Uterus (tissue), 4 donors: Measurements from ENCODE around the gene RASD2. TPM values are rescaled to one million over a fixed set of nuclear protein-coding genes. Genes with fewer than 3 reads are reported as not detected.

ENCODE experiments used
- DNase-seq, 2 donors: peaks; one replicate each; pipeline ENCODE4 v3.0.0-alpha.2; 2019 to 2020
- H3K27ac ChIP-seq, 2 donors: fragments of 200-600 bp; sonication (generic); 1 replicate in 1 of 2; 2 replicates in 1 of 2; pipeline ENCODE4 v1.5.1; 2016 to 2018
- H3K27me3 ChIP-seq, 2 donors: fragments of 200-600 bp; sonication (generic); one replicate each; pipeline ENCODE4 v1.5.1; 2018 to 2019; ENCODE audit warnings: control low read depth in 1 of 2
- H3K36me3 ChIP-seq, 2 donors: fragments of 200-600 bp; sonication (generic); one replicate each; pipeline ENCODE4 v1.5.1; 2019; ENCODE audit warnings: control low read depth in 1 of 2
- H3K4me1 ChIP-seq, 2 donors: fragments of 200-600 bp; sonication (generic); one replicate each; pipeline ENCODE4 v1.5.1; 2018 to 2019; ENCODE audit warnings: control low read depth in 1 of 2
- H3K4me3 ChIP-seq, 2 donors: fragments of 200-600 bp; sonication (generic); 1 replicate in 1 of 2; 2 replicates in 1 of 2; pipeline ENCODE4 v1.5.1; 2018 to 2019; ENCODE audit warnings: mild to moderate bottlenecking in 1 of 2
- H3K9me3 ChIP-seq, 2 donors: fragments of 200-600 bp; sonication (generic); one replicate each; pipeline ENCODE4 v1.5.1; 2019; ENCODE audit warnings: control low read depth in 1 of 2
- CTCF ChIP-seq, 4 experiments: fragments of 200-600 bp in 2 of 4; fragments of 450-650 bp in 2 of 4; sonication (generic) in 2 of 4; IDR thresholded peaks; one replicate each; pipeline ENCODE4 v1.5.1; 2016 to 2019; ENCODE audit warnings: antibody characterized with exemption in 4 of 4, mild to moderate bottlenecking in 2 of 4, moderate library complexity in 1 of 4
- POLR2A ChIP-seq, 2 donors: fragments of 450-650 bp; IDR thresholded peaks; one replicate each; pipeline ENCODE4 v1.6.1; 2016; ENCODE audit warnings: antibody characterized with exemption in 2 of 2, mild to moderate bottlenecking in 1 of 2, moderate library complexity in 1 of 2
- intact Hi-C: fragments of 100-400 bp; cut with DNase I; formaldehyde crosslinking; loops from one replicate; pipeline ENCODE4 v1.15.1; 2023; ENCODE audit warnings: low total_unique reads
- total RNA-seq, 4 donors: library from RNA; depleted of rRNA in 3 of 4; stranded (reverse); fragments of >200 nt in 3 of 4; gene quantifications; one replicate each; pipeline versions ENCODE4 v1.1.0 to v1.2.4, GENCODE V29; 2014 to 2023
- donor health status: DM: yes; HTN: yes; CAD: no.

Gene RASD2
- total RNA-seq, 4 donors from 2014 or later = 4.9 to 10.7 TPM; not detected in 2

- intact Hi-C loops = no loop called here
- no peaks in the 10 kb centered on the region for H3K4me1 ChIP-seq
Measured at GRCh38 chr22:35516723-35517122, 23.9 kb upstream of the RASD2 start.

GRCh38 chr22:35517207-35517606, 23.4 kb upstream of the RASD2 start:
- no peaks in the 10 kb centered on the region for H3K27me3 ChIP-seq
- H3K4me3 ChIP-seq = no peak overlapping the region
- H3K36me3 ChIP-seq = no peaks in the 10 kb centered on the region
- no peak for DNase-seq
- no peak for TF ChIP-seq CTCF (IDR thresholded peaks at IDR 0.05)
- TF ChIP-seq POLR2A (IDR thresholded peaks at IDR 0.05) = no peak
- intact Hi-C loops = no loop called here
- no peaks in the 10 kb centered on the region for H3K9me3 ChIP-seq
- no peaks in the 10 kb centered on the region for H3K4me1 ChIP-seq
- H3K27ac ChIP-seq = no peak overlapping the region

More at GRCh38 chr22:35516723-35517122, 23.9 kb upstream of the RASD2 start:
- Histone ChIP-seq H3K27ac (no peak overlapping the region), H3K4me3 (no peak overlapping the region), H3K27me3 (no peaks in the 10 kb centered on the region), H3K9me3 (no peaks in the 10 kb centered on the region), H3K36me3 (no peaks in the 10 kb centered on the region)
- TF ChIP-seq CTCF (IDR thresholded peaks at IDR 0.05) (no peak), POLR2A (IDR thresholded peaks at IDR 0.05) (no peak)
- no peak for DNase-seq

- H3K27ac ChIP-seq = no peak overlapping the region
- intact Hi-C loops = no loop called here
Measured at GRCh38 chr22:35517769-35518530, 22.7 kb upstream of the RASD2 start.

GRCh38 chr22:35518811-35519210, 21.8 kb upstream of the RASD2 start:
- Histone ChIP-seq H3K4me3 (no peak overlapping the region), H3K9me3 (no peaks in the 10 kb centered on the region), H3K27ac (no peak overlapping the region), H3K36me3 (no peaks in the 10 kb centered on the region), H3K27me3 (no peaks in the 10 kb centered on the region), H3K4me1 (no peaks in the 10 kb centered on the region)
- intact Hi-C loops = no loop called here
- DNase-seq = no peak
- no peak for TF ChIP-seq CTCF (IDR thresholded peaks at IDR 0.05)
- TF ChIP-seq POLR2A (IDR thresholded peaks at IDR 0.05) = no peak

More at GRCh38 chr22:35517769-35518530, 22.7 kb upstream of the RASD2 start:
- H3K27me3 ChIP-seq = no peaks in the 10 kb centered on the region
- no peaks in the 10 kb centered on the region for H3K36me3 ChIP-seq
- TF ChIP-seq POLR2A (IDR thresholded peaks at IDR 0.05) = no peak
- no peak for TF ChIP-seq CTCF (IDR thresholded peaks at IDR 0.05)
- H3K4me1 ChIP-seq = no peaks in the 10 kb centered on the region
- no peak for DNase-seq
- no peak overlapping the region for H3K4me3 ChIP-seq
- no peaks in the 10 kb centered on the region for H3K9me3 ChIP-seq

GRCh38 chr22:35519306-35520000, 21.2 kb upstream of the RASD2 start:
- intact Hi-C loops = no loop called here
- no peaks in the 10 kb centered on the region for H3K36me3 ChIP-seq
- TF ChIP-seq CTCF (IDR thresholded peaks at IDR 0.05) = no peak
- no peak for TF ChIP-seq POLR2A (IDR thresholded peaks at IDR 0.05)
- H3K27ac ChIP-seq = no peak overlapping the region
- no peaks in the 10 kb centered on the region for H3K9me3 ChIP-seq
- no peak for DNase-seq
- no peaks in the 10 kb centered on the region for H3K4me1 ChIP-seq
- H3K4me3 ChIP-seq = no peak overlapping the region
- H3K27me3 ChIP-seq = no peaks in the 10 kb centered on the region
